ENCODE data around the gene KRI1.

KRI1 gene

DNA sequence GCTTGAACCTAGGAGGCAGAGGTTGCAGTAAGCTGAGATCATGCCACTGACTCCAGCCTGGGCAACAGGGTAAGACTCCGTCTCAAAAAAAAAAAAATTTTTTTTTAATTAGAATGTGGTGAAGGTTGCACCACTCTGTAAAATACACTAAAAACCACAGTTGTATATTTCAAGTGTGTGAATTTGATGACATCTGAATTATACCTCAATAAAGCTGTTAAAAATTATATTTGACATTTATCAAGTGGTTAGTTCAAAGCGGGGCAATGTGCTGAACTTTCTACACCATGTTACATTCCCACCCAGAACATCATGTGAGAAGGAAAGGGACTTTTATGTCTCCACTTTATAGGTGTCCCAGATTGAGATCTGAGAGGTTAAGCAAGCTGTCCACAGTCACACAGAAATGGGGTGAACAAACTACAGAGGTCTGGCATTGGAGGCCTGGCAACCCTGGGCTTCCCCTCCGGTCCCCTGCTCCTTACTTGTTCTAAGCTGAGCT lies 42.6 kb downstream of the KRI1 start:
- Histone ChIP-seq H3K4me3 (ENCODE audit: low read length) (no peak overlapping the region), H3K27ac (ENCODE audit: low read length) (no peak overlapping the region), H3K36me3 (replicated peaks; ENCODE audit: insufficient read depth, low read length) (no peaks in the 10 kb centered on the region), H3F3A (ENCODE audit: insufficient read depth, low read length) (no peaks in the 10 kb centered on the region), H2AFZ (ENCODE audit: low read length) (no peak overlapping the region), H3K4me1 (ENCODE audit: low read length) (no peaks in the 10 kb centered on the region), H4K20me1 (ENCODE audit: insufficient read depth, low read length) (no peaks in the 10 kb centered on the region), H3K27me3 (replicated peaks; ENCODE audit: insufficient read depth, low read length) (peaks cover 19% of the 10 kb centered on the region), H3K79me2 (ENCODE audit: low read length) (no peaks in the 10 kb centered on the region), H3K4me2 (ENCODE audit: low read depth, low read length) (no peak overlapping the region), H3K9me2 (replicated peaks; ENCODE audit: insufficient read depth, low read length) (no peaks in the 10 kb centered on the region), H3K9ac (ENCODE audit: low read length) (no peak overlapping the region), H3K9me3 (replicated peaks; ENCODE audit: insufficient read depth, low read length) (no peaks in the 10 kb centered on the region)
- TF ChIP-seq EZH2phosphoT487 (IDR thresholded peaks at IDR 0.05; ENCODE audit: low read length) = no peak
- TF ChIP-seq, protein P1, sequence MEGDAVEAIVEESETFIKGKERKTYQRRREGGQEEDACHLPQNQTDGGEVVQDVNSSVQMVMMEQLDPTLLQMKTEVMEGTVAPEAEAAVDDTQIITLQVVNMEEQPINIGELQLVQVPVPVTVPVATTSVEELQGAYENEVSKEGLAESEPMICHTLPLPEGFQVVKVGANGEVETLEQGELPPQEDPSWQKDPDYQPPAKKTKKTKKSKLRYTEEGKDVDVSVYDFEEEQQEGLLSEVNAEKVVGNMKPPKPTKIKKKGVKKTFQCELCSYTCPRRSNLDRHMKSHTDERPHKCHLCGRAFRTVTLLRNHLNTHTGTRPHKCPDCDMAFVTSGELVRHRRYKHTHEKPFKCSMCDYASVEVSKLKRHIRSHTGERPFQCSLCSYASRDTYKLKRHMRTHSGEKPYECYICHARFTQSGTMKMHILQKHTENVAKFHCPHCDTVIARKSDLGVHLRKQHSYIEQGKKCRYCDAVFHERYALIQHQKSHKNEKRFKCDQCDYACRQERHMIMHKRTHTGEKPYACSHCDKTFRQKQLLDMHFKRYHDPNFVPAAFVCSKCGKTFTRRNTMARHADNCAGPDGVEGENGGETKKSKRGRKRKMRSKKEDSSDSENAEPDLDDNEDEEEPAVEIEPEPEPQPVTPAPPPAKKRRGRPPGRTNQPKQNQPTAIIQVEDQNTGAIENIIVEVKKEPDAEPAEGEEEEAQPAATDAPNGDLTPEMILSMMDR (IDR thresholded peaks at IDR 0.05; ENCODE audit: low read length) = no peak
- TF ChIP-seq EZH2 (optimal IDR thresholded peaks at IDR 0.05; ENCODE audit: low read depth, low read length) = no peak
- no peak for DNase-seq

DNA sequence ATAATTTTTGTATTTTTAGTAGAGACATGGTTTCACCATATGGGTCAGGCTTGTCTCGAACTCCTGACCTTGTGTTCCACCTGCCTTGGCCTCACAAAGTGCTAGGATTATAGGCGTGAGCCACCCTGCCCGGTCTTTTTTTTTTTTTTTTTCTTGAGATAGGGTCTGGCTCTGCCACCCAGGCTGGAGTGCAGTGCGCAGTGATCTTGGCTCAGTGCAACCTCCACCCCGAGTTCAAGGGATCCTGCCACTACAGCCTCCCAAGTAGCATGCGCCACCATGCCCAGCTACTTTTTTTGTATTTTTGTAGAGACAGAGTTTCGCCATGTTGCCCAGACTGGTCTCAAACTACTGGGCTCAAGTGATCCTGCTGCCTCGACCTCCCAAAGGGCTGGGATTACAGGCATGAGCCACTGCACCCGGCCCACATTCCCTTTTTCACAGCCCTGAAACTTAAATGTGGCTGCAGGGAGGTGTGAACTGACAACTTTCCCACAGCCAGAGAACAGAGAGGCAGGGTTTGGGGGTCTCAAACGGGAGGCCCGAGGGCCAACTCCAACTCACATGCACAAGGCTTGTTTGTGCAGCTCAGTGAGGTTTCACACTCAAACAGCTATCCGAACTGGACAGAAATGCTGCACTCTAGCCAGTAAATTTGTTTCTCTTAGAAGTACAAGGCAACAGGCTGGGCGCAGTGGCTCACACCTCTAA lies 44.2 kb downstream of the KRI1 start:
- no peak overlapping the region for H2AFZ ChIP-seq (ENCODE audit: low read length)
- H3K4me2 ChIP-seq (ENCODE audit: low read depth, low read length) = no peak overlapping the region
- no peaks in the 10 kb centered on the region for H3K9me2 ChIP-seq (replicated peaks; ENCODE audit: insufficient read depth, low read length)
- no peak overlapping the region for H3K27ac ChIP-seq (ENCODE audit: low read length)
- H3K4me3 ChIP-seq (ENCODE audit: low read length) = no peak overlapping the region
- no peak for DNase-seq
- no peaks in the 10 kb centered on the region for H3K9me3 ChIP-seq (replicated peaks; ENCODE audit: insufficient read depth, low read length)
- H3K36me3 ChIP-seq (replicated peaks; ENCODE audit: insufficient read depth, low read length) = no peaks in the 10 kb centered on the region
- peaks cover 35% of the 10 kb centered on the region for H3K27me3 ChIP-seq (replicated peaks; ENCODE audit: insufficient read depth, low read length)
- H4K20me1 ChIP-seq (ENCODE audit: insufficient read depth, low read length) = no peaks in the 10 kb centered on the region
- TF ChIP-seq, protein P1 (IDR thresholded peaks at IDR 0.05; ENCODE audit: low read length) = no peak
- TF ChIP-seq EZH2phosphoT487 (IDR thresholded peaks at IDR 0.05; ENCODE audit: low read length) = no peak
- no peak for TF ChIP-seq EZH2 (optimal IDR thresholded peaks at IDR 0.05; ENCODE audit: low read depth, low read length)
- no peaks in the 10 kb centered on the region for H3K79me2 ChIP-seq (ENCODE audit: low read length)
- no peak overlapping the region for H3K9ac ChIP-seq (ENCODE audit: low read length)
- H3K4me1 ChIP-seq (ENCODE audit: low read length) = no peaks in the 10 kb centered on the region
- no peaks in the 10 kb centered on the region for H3F3A ChIP-seq (ENCODE audit: insufficient read depth, low read length)

DNA sequence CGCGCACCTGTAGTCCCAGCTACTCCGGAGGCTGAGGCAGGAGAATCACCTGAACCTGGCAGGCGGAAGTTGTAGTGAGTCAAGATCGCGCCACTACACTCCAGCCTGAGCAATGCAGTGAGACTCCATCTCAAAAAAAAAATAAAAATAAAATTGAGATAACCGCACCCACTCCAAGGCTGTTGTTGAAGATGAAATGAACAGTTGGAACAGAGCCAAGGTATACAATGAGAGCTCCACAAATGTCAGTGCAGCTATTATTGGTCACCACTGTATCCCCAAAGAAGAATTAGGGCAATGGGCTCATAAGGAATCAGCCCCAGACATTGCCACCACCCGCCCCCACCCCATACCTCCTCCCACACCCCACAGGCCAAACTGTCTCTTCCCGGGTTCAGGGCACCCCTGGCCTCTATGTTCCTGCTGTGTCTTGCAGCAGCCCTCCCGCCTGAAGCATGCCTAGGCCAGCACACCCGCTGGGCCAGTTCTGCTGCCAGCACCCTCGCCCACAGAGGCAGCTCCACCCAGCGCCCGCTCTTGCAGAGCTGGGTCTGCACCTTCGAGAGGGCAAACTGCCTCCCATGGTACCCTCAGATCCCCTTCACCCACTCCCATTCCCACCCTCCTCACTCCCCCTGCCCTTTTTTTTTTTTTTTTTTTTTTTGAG lies 45.0 kb downstream of the KRI1 start:
- no peaks in the 10 kb centered on the region for H3K9me3 ChIP-seq (replicated peaks; ENCODE audit: insufficient read depth, low read length)
- no peak overlapping the region for H3K27ac ChIP-seq (ENCODE audit: low read length)
- no peaks in the 10 kb centered on the region for H3K36me3 ChIP-seq (replicated peaks; ENCODE audit: insufficient read depth, low read length)
- no peak for DNase-seq
- no peaks in the 10 kb centered on the region for H3F3A ChIP-seq (ENCODE audit: insufficient read depth, low read length)
- H3K27me3 ChIP-seq (replicated peaks; ENCODE audit: insufficient read depth, low read length) = peaks cover 43% of the 10 kb centered on the region
- no peaks in the 10 kb centered on the region for H3K4me1 ChIP-seq (ENCODE audit: low read length)
- H3K4me2 ChIP-seq (ENCODE audit: low read depth, low read length) = no peak overlapping the region
- H4K20me1 ChIP-seq (ENCODE audit: insufficient read depth, low read length) = no peaks in the 10 kb centered on the region
- H2AFZ ChIP-seq (ENCODE audit: low read length) = no peak overlapping the region
- H3K79me2 ChIP-seq (ENCODE audit: low read length) = no peaks in the 10 kb centered on the region
- no peak for TF ChIP-seq EZH2 (optimal IDR thresholded peaks at IDR 0.05; ENCODE audit: low read depth, low read length)
- TF ChIP-seq EZH2phosphoT487 (IDR thresholded peaks at IDR 0.05; ENCODE audit: low read length) = no peak
- TF ChIP-seq, protein P1 (IDR thresholded peaks at IDR 0.05; ENCODE audit: low read length) = no peak
- no peak overlapping the region for H3K4me3 ChIP-seq (ENCODE audit: low read length)
- H3K9me2 ChIP-seq (replicated peaks; ENCODE audit: insufficient read depth, low read length) = no peaks in the 10 kb centered on the region
- no peak overlapping the region for H3K9ac ChIP-seq (ENCODE audit: low read length)

Measured in MM.1S (cell line).